Heart right ventricle (tissue), 16 donors: ENCODE measurements around the gene LPCAT1. TPM values are rescaled to one million over a fixed set of nuclear protein-coding genes. Genes with fewer than 3 reads are reported as not detected.
A peak's percentile ranks its signal among the peaks of the same experiment; 100 is the strongest.

Experiments
- ATAC-seq, 8 donors: fragments of 200-7000 bp; cut with Tn5 transposase; one replicate each; pipeline ENCODE4 v1.9.1; 2020; ENCODE audit warnings: mild to moderate bottlenecking in 8 of 8, moderate library complexity in 8 of 8, moderate number of reproducible peaks in 1 of 8
- DNase-seq, 2 donors: peaks; one replicate each; pipeline ENCODE4 v3.0.0-alpha.2; 2020
- H3K27ac ChIP-seq, 10 donors: fragments of 200-600 bp; sonication (generic) in 2 of 10; one replicate each; pipeline versions ENCODE4 v1.5.0 to v1.8.0; 2020 to 2022; ENCODE audit warnings: mild to moderate bottlenecking in 3 of 10
- H3K27me3 ChIP-seq, 7 donors: fragments of 200-600 bp; one replicate each; pipeline ENCODE4 v1.8.0; 2021 to 2022; ENCODE audit warnings: mild to moderate bottlenecking in 2 of 7
- H3K36me3 ChIP-seq, 9 donors: fragments of 200-600 bp; sonication (generic) in 1 of 9; one replicate each; pipeline versions ENCODE4 v1.5.0 to v1.8.0; 2020 to 2022; ENCODE audit warnings: mild to moderate bottlenecking in 2 of 9
- H3K4me1 ChIP-seq, 9 donors: fragments of 200-600 bp; sonication (generic) in 1 of 9; one replicate each; pipeline versions ENCODE4 v1.5.0 to v1.8.0; 2020 to 2022; ENCODE audit warnings: mild to moderate bottlenecking in 4 of 9
- H3K4me3 ChIP-seq, 10 donors: fragments of 200-600 bp; sonication (generic) in 2 of 10; one replicate each; pipeline versions ENCODE4 v1.5.0 to v1.8.0; 2020 to 2022; ENCODE audit warnings: mild to moderate bottlenecking in 7 of 10, moderate library complexity in 2 of 10
- H3K9me3 ChIP-seq, 11 donors: fragments of 200-600 bp in 10 of 11; sonication (generic) in 2 of 11; one replicate each; pipeline versions ENCODE4 v1.5.0 to v1.8.0; 2013 to 2022; ENCODE audit warnings: mild to moderate bottlenecking in 2 of 11, control low read depth in 1 of 11, moderate library complexity in 1 of 11
- WGBS, 2 donors: extraction: QIAGEN DNeasy Blood & Tissue Kit; methylation state at CpG; one replicate each; pipeline ENCODE4 v1.1.7; 2013; ENCODE audit warnings: inconsistent platforms in 1 of 2; 5-methylcytosine and 5-hydroxymethylcytosine counted together
- intact Hi-C, 10 donors: fragments of 100-400 bp; cut with DNase I; formaldehyde crosslinking; loops; one replicate each; pipeline versions ENCODE4 v1.11.1 to v1.14.2; 2022
- polyA plus RNA-seq, 2 donors: library from polyadenylated mRNA; stranded (reverse); fragments of 200-250 nt; gene quantifications; one replicate each; pipeline ENCODE4 v1.2.3, GENCODE V29; 2013
- total RNA-seq, 10 donors: library from RNA; stranded (reverse); fragmentation: NEBNext Ultra II Directional in 3 of 10; extraction: Animal tissue kit (Norgen Biotek cat#: 25700) in 3 of 10; gene quantifications; one replicate each; pipeline versions ENCODE4 v1.2.1 to v1.2.4, GENCODE V29; 2021 to 2023
- TF ChIP-seq, protein P1 (sequence below), 9 donors: fragments of 200-600 bp; sonication (generic) in 2 of 9; IDR thresholded peaks; one replicate each; pipeline versions ENCODE4 v1.5.0 to v1.8.0; 2021 to 2022; ENCODE audit warnings: antibody characterized with exemption in 9 of 9, mild to moderate bottlenecking in 5 of 9, moderate library complexity in 1 of 9
- donor health status: Arrhythmogenic right ventricular cardiomyopathy.
- donor health status: ischemic (EF 13 %, LVEDD 7.1; RV severe dilation, severe dysfunction).
- donor health status: healthy with polysubstance abuse.
- donor health status: DM: no; HTN: yes; CAD: no.
- donor health status: DM: no; HTN: no; CAD: no.
- donor health status: ischemic (EF 25% LVEDD 6.9; RV normal size, moderate dysfunction).
- donor health status: ischemic (EF 25% LVEDD 5.7; RV mildly dilated, moderate dysfunction).
- donor health status: healthy.
- donor health status: DM: yes; HTN: yes; CAD: no.
- donor health status: Ischemic cardiomyopathy.
- donor health status: ischemic (EF 35%, LVEDD 5.7; RV mildly dilated, moderate dysfunction).
- donor health status: nonischemic (EF 11% LVEDD 7.7; RV severe dilation, severe dysfunction).
- donor health status: DM: yes; HTN: yes; CAD: no.
- donor health status: PGD.
- donor health status: ischemic (EF 29% LVEDD 5.4; RV normal size, mild dysfunction).
- donor health status: nonischemic (EF 23%, LVEDD 6.1; RV moderate dilation, normal function).

The LPCAT1 gene
- total and polyA plus RNA-seq, 12 donors, result 5.6 to 25.5 (median 9.6) TPM

DNA sequence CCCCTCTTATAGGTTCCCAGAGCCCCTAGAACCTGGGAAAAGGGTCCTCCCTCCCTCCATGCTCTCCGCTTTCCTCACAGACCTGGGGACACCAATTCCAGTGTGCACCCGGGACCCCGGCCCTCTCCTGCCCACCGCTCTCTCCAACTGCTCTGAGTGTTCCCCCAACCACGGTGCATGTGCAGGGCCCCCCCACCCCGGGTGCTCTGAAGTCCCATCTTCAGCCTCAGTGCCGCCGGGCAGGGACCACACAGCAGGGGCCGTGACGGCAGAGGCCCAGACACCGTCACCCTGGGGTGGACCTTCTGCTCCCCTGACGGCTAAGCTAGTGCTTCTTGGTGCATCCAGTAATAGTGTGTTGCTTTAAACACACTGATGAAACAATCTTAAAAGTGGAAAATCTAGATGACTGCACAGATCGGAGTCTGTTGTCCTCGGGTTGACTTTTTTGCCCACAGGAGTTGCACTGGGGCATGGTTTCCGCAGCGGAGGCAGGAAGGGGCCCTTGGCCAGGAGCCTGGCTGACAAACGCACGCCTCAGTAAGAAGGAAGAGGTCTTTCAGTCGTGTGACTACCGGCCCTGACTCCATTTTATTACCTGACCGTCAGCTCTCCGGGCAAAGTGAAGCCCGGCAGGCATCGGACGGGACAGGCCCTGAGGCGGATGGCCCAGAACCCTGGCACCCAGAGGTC is 42.3 kb downstream of the LPCAT1 start:
- no peak for DNase-seq
- no peak overlapping the region for H3K4me3 ChIP-seq
- WGBS, 2 donors, result 92 to 93% methylated on average over 26 of the region's 26 CpGs
- H3K36me3 ChIP-seq, result peaks cover 0 to 61% (median 0%) of the 10 kb centered on the region in 9 donors
- H3K27ac ChIP-seq, result peak overlapping the region in 1 of 10 donors; percentile 92
- no peaks in the 10 kb centered on the region for H3K27me3 ChIP-seq
- peaks cover 0 to 46% (median 0%) of the 10 kb centered on the region in 9 donors for H3K4me1 ChIP-seq
- no peak for ATAC-seq
- intact Hi-C loops, result no loop called here
- TF ChIP-seq, protein P1, sequence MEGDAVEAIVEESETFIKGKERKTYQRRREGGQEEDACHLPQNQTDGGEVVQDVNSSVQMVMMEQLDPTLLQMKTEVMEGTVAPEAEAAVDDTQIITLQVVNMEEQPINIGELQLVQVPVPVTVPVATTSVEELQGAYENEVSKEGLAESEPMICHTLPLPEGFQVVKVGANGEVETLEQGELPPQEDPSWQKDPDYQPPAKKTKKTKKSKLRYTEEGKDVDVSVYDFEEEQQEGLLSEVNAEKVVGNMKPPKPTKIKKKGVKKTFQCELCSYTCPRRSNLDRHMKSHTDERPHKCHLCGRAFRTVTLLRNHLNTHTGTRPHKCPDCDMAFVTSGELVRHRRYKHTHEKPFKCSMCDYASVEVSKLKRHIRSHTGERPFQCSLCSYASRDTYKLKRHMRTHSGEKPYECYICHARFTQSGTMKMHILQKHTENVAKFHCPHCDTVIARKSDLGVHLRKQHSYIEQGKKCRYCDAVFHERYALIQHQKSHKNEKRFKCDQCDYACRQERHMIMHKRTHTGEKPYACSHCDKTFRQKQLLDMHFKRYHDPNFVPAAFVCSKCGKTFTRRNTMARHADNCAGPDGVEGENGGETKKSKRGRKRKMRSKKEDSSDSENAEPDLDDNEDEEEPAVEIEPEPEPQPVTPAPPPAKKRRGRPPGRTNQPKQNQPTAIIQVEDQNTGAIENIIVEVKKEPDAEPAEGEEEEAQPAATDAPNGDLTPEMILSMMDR (IDR thresholded peaks at IDR 0.05), result no peak
- no peaks in the 10 kb centered on the region for H3K9me3 ChIP-seq

DNA sequence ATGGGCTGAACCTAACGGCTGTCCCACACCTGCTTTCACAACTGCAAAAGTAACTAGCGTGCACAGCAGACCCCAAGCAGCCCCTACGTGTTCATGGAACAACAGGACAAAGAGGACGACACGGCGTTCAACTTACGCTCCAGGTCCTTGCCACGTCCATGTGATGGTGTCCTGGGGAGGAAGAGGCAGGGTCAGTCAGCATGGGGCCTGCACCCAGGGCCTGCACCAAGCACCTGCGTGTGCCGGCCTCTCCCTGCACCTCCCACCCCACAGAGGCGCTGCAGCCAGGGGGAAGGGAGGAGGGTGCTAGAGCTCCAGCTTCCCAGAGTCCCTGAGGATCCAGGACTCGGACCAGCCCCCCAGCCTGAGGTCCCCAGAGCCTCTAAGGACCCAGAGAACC is 43.0 kb downstream of the LPCAT1 start:
- 89 to 92% methylated on average over 12 of the region's 12 CpGs for WGBS, 2 donors

DNA sequence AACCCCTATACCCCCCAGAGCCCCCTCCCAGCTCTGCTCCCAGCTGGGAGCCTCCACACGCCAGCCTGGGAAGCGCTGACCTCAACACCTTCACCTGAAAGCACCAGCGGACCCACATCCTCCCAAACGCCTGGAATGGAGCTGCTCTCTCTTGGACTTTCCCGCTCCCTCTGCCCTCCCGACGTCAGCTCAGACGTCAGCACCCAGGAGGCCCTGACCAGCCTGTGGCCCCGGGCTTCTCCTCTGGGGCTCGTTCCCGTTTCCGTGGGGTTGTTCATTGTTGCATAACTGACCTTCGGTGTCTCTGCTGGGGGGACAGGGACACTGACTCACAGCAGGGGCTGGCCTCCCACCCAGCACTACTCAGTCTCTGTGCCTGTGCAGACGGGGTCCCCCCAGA is 43.5 kb downstream of the LPCAT1 start:
- ATAC-seq, result peak; percentile 43 to 72 (median 54)
- WGBS, 2 donors, result 64 to 65% methylated on average over 14 of the region's 14 CpGs
- peak overlapping the region in 4 of 10 donors; percentile 21 to 92 (median 42) for H3K27ac ChIP-seq

More for the DNA sequence above, 43.0 kb downstream of the LPCAT1 start:
- TF ChIP-seq, protein P1 (IDR thresholded peaks at IDR 0.05), result no peak
- DNase-seq (no peak), ATAC-seq (no peak)
- intact Hi-C loops, result no loop called here
- Histone ChIP-seq H3K36me3 (peaks cover 0 to 61% (median 0%) of the 10 kb centered on the region in 9 donors), H3K27me3 (no peaks in the 10 kb centered on the region), H3K4me1 (peaks cover 0 to 47% (median 0%) of the 10 kb centered on the region in 9 donors), H3K4me3 (no peak overlapping the region), H3K27ac (peak overlapping the region in 3 of 10 donors; percentile 21 to 92 (median 46)), H3K9me3 (no peaks in the 10 kb centered on the region)

DNA sequence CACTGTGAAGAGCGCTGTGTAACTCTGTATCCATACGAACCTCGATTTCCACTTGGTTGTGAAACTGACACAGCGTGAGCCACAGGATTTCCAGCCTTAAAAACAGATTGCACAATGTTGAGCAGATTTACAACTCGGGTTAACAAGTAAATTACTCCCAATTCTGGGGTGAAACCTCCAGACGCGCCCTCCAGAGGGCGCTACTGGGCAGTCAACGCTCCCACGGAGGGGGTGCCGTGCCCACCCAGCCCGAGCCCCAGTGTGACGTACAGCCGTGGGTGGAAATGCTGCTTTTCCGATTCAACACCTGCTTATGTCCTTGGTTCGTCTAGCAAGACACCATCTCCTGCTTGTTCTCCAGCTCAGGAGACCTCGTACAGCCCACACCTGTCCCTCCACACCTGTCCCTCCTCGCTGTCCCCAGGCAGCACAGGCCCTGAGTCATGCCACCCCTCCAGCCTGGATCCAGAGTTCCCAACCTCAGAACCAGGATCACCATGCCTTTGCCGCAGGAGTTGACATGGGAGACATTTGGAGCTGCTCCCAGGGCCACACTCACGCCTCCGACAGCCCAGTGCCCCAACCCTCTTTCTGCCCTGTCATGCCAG is 44.1 kb downstream of the LPCAT1 start:
- intact Hi-C loops, result loop anchor here in 2 of 10 donors (10.0 kb wide), 2 partner anchors 165 to 315 kb away; no protein-coding TSS in a partner anchor
- TF ChIP-seq, protein P1 (IDR thresholded peaks at IDR 0.05), result peak in 8 of 9 donors; percentile 37 to 81 (median 64)
- peak overlapping the region in 4 of 10 donors; percentile 21 to 92 (median 42) for H3K27ac ChIP-seq
- DNase-seq, result peak in 1 of 2 donors; percentile 44
- peak in 4 of 8 donors; percentile 3 to 38 (median 20) for ATAC-seq
- peak overlapping the region in 1 of 10 donors; percentile 9 for H3K4me3 ChIP-seq
- WGBS, 2 donors, result 55 to 58% methylated on average over 21 of the region's 21 CpGs
- no peaks in the 10 kb centered on the region for H3K9me3 ChIP-seq
- H3K27me3 ChIP-seq, result no peaks in the 10 kb centered on the region
- peaks cover 0 to 63% (median 7%) of the 10 kb centered on the region in 9 donors for H3K36me3 ChIP-seq
- peaks cover 0 to 52% (median 0%) of the 10 kb centered on the region in 9 donors for H3K4me1 ChIP-seq

More for the DNA sequence above, 43.5 kb downstream of the LPCAT1 start:
- H3K4me3 ChIP-seq, result peak overlapping the region in 1 of 10 donors; percentile 9
- intact Hi-C loops, result no loop called here
- peaks cover 0 to 61% (median 1%) of the 10 kb centered on the region in 9 donors for H3K36me3 ChIP-seq
- TF ChIP-seq, protein P1 (IDR thresholded peaks at IDR 0.05), result no peak
- H3K9me3 ChIP-seq, result no peaks in the 10 kb centered on the region
- H3K27me3 ChIP-seq, result no peaks in the 10 kb centered on the region
- peaks cover 0 to 51% (median 0%) of the 10 kb centered on the region in 9 donors for H3K4me1 ChIP-seq
- DNase-seq, result peak; percentile 47 to 48
